Measurements from ENCODE around the gene CIROP.
A peak's percentile ranks its signal among the peaks of the same experiment; 100 is the strongest.

The CIROP gene

DNA sequence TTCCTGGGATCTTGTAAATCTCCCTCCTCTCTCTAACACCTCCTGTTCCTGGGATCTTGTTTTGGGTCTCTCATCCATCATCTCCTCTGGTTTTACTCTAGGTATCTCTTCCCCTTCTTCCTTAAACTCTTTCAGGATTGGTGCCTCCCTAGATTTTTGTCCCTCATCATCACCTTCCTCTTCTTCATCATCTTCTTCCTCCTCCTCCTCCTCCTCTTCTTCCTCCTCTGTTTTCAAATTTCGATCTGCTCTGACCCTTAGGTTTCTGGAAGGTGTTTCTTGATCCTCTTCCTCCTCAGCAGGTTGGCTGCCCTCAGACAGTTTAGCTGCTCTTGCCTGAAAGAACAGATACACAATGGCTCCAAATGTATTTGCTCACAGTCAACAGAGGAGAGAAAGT, 24.3 kb downstream of the CIROP start:
- H3K36me3 ChIP-seq (ENCODE audit: control insufficient read depth, insufficient read depth, low read length), result peaks cover 34% of the 10 kb centered on the region
- no peaks in the 10 kb centered on the region for H3K27me3 ChIP-seq (replicated peaks; ENCODE audit: control insufficient read depth, insufficient read depth, low read length)

DNA sequence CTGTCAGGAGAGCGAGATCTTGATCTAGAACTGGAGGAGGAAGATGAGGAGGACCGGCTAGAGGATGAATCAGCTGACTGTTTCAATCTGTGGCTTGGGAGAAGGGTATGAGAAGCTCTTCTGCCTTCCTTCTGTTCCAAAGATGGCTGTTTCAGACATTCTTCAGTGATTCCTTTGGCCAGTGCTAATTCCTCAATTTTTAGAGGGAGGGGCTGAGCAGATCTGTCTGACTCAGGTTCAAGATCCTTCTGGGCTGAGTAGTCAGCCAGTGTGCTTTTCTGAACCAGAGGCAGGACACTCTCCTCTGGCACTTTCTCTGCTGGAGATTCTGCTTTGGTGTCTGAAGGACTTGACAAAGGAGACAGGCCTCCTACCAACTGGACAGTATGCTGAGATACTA, 25.1 kb downstream of the CIROP start:
- H3K36me3 ChIP-seq (ENCODE audit: control insufficient read depth, insufficient read depth, low read length), result peaks cover 36% of the 10 kb centered on the region
- no peak overlapping the region for H3K4me3 ChIP-seq (replicated peaks; ENCODE audit: low read depth, low read length)
- DNase-seq (ENCODE audit: extremely low read depth, insufficient read length), result no peak
- TF ChIP-seq, protein P1, sequence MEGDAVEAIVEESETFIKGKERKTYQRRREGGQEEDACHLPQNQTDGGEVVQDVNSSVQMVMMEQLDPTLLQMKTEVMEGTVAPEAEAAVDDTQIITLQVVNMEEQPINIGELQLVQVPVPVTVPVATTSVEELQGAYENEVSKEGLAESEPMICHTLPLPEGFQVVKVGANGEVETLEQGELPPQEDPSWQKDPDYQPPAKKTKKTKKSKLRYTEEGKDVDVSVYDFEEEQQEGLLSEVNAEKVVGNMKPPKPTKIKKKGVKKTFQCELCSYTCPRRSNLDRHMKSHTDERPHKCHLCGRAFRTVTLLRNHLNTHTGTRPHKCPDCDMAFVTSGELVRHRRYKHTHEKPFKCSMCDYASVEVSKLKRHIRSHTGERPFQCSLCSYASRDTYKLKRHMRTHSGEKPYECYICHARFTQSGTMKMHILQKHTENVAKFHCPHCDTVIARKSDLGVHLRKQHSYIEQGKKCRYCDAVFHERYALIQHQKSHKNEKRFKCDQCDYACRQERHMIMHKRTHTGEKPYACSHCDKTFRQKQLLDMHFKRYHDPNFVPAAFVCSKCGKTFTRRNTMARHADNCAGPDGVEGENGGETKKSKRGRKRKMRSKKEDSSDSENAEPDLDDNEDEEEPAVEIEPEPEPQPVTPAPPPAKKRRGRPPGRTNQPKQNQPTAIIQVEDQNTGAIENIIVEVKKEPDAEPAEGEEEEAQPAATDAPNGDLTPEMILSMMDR (IDR thresholded peaks at IDR 0.05; ENCODE audit: insufficient read depth, low read length, poor library complexity, severe bottlenecking), result no peak
- H3K27me3 ChIP-seq (replicated peaks; ENCODE audit: control insufficient read depth, insufficient read depth, low read length), result no peaks in the 10 kb centered on the region

More for the DNA sequence above, 24.3 kb downstream of the CIROP start:
- no peak overlapping the region for H3K4me3 ChIP-seq (replicated peaks; ENCODE audit: low read depth, low read length)
- DNase-seq (ENCODE audit: extremely low read depth, insufficient read length), result no peak
- TF ChIP-seq, protein P1 (IDR thresholded peaks at IDR 0.05; ENCODE audit: insufficient read depth, low read length, poor library complexity, severe bottlenecking), result no peak

DNA sequence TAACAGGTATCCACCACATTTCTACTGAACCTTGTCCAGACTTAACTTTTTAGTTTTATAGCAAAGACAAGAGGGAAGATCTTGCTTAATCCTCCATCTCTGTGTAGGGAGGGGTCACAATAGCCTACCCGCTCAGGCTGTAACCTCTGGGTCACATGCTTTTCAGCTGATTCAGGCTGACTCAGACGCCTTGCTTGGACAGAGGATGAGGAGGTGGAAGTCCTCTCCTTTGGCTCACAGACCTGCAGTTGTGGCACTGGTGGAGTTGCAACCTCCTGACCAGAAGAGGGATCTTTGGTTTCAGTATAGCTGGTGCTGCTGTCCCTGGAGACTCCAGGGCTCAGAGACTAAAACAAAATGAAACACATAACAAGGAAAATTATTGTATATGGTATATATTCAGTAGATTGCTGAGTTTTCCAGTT, 26.1 kb downstream of the CIROP start:
- TF ChIP-seq, protein P1 (IDR thresholded peaks at IDR 0.05; ENCODE audit: insufficient read depth, low read length, poor library complexity, severe bottlenecking), result no peak
- no peak for DNase-seq (ENCODE audit: extremely low read depth, insufficient read length)

DNA sequence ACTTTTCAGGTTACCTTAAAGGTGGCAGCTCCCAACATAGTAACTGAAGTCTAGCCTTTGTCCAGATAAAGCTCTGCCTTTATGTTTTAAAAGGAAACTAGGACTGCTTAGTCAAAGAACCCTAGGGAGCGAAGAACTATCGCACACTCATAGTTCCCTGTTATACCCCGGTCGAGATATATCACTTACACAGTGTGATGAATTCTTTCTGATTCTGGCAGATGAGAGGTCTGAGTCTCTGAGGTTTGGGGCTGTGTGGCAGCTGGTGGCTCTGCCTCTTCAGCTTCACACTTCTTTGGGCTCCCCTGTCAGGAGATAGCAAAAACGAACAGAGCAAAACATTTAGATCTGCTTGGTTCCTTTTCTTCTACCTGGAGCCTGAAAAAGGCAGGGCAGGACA, 26.8 kb downstream of the CIROP start:
- no peak overlapping the region for H3K4me3 ChIP-seq (replicated peaks; ENCODE audit: low read depth, low read length)
- H3K36me3 ChIP-seq (ENCODE audit: control insufficient read depth, insufficient read depth, low read length), result peaks cover 37% of the 10 kb centered on the region
- no peak for DNase-seq (ENCODE audit: extremely low read depth, insufficient read length)
- TF ChIP-seq, protein P1 (IDR thresholded peaks at IDR 0.05; ENCODE audit: insufficient read depth, low read length, poor library complexity, severe bottlenecking), result no peak
- H3K27me3 ChIP-seq (replicated peaks; ENCODE audit: control insufficient read depth, insufficient read depth, low read length), result no peaks in the 10 kb centered on the region

More for the DNA sequence above, 26.1 kb downstream of the CIROP start:
- H3K27me3 ChIP-seq (replicated peaks; ENCODE audit: control insufficient read depth, insufficient read depth, low read length), result no peaks in the 10 kb centered on the region
- peaks cover 36% of the 10 kb centered on the region for H3K36me3 ChIP-seq (ENCODE audit: control insufficient read depth, insufficient read depth, low read length)
- H3K4me3 ChIP-seq (replicated peaks; ENCODE audit: low read depth, low read length), result no peak overlapping the region

DNA sequence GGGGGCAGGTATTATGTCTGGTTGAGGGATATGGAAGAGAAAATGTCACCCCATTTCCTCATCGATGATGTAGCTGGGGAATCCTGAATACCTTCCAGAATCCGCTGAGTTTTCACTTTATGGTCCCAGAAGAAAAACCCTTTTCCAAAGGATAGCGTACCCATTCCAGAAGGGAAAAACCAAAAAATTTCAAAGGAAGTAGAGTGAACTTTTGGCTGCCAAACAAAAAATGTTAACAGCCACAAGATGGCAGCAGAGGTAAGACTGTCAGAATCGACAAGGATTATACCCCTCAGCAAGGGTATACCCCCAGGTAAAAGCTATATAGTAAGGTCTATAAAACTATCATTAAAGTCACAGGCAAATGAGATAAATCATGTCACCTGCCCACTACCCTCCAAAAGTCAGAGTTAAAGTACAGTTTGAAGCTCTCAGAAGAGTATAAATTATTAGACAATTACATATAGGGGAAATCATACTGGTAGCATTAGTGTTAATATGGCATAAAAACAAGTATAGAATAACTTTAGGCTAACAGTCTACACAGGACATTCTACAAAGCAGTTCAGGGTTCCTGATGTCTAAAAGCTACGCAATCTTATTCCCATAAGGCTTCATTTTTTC, 27.9 kb downstream of the CIROP start:
- Histone ChIP-seq H3K36me3 (ENCODE audit: control insufficient read depth, insufficient read depth, low read length) (peaks cover 36% of the 10 kb centered on the region), H3K27me3 (replicated peaks; ENCODE audit: control insufficient read depth, insufficient read depth, low read length) (no peaks in the 10 kb centered on the region), H3K4me3 (replicated peaks; ENCODE audit: low read depth, low read length) (no peak overlapping the region)
- TF ChIP-seq, protein P1 (IDR thresholded peaks at IDR 0.05; ENCODE audit: insufficient read depth, low read length, poor library complexity, severe bottlenecking), result peak; percentile 59
- no peak for DNase-seq (ENCODE audit: extremely low read depth, insufficient read length)

DNA sequence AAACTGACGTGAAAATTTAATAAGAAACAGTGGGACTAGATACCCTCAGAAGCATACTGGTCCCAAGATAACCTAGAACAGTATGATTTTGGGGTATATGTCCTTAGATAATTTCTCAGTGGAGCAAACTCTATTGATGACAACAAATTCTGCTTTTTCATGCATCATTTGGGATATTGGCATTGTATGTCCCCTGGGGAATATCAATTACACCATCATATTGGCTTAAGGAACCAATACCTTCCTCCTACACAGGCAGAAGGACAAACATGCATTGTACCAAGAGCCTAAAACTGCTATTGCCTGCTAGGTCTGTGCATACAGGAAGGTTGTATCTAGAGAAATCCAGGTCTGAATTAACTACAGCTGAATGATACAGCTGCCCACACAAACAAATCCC, 29.9 kb downstream of the CIROP start:
- DNase-seq (ENCODE audit: extremely low read depth, insufficient read length), result no peak
- TF ChIP-seq, protein P1 (IDR thresholded peaks at IDR 0.05; ENCODE audit: insufficient read depth, low read length, poor library complexity, severe bottlenecking), result no peak
- H3K27me3 ChIP-seq (replicated peaks; ENCODE audit: control insufficient read depth, insufficient read depth, low read length), result no peaks in the 10 kb centered on the region
- peaks cover 27% of the 10 kb centered on the region for H3K36me3 ChIP-seq (ENCODE audit: control insufficient read depth, insufficient read depth, low read length)
- H3K4me3 ChIP-seq (replicated peaks; ENCODE audit: low read depth, low read length), result no peak overlapping the region

Measured in GM06990 (cell line).